ENCODE measurements around the gene PODN.

The PODN gene

GRCh38 chr1:53112271-53112774, 50.3 kb downstream of the PODN start:
- H3K4me3 ChIP-seq (replicated peaks; ENCODE audit: low read depth, low read length) = no peak overlapping the region
- no peak for DNase-seq (ENCODE audit: extremely low read depth, low read depth)
- no peak for TF ChIP-seq CTCF (IDR thresholded peaks at IDR 0.05; ENCODE audit: low read depth, low read length, missing control alignments)

- no peak for DNase-seq (ENCODE audit: extremely low read depth, low read depth)
- H3K4me3 ChIP-seq (replicated peaks; ENCODE audit: low read depth, low read length) = no peak overlapping the region
- no peak for TF ChIP-seq CTCF (IDR thresholded peaks at IDR 0.05; ENCODE audit: low read depth, low read length, missing control alignments)
Measured at GRCh38 chr1:53112861-53113260, 50.8 kb downstream of the PODN start.

GRCh38 chr1:53114090-53114489, 52.1 kb downstream of the PODN start:
- no peak overlapping the region for H3K4me3 ChIP-seq (replicated peaks; ENCODE audit: low read depth, low read length)
- no peak for DNase-seq (ENCODE audit: extremely low read depth, low read depth)
- TF ChIP-seq CTCF (IDR thresholded peaks at IDR 0.05; ENCODE audit: low read depth, low read length, missing control alignments) = no peak

GRCh38 chr1:53114581-53115400, 52.8 kb downstream of the PODN start:
- no peak for DNase-seq (ENCODE audit: extremely low read depth, low read depth)
- no peak overlapping the region for H3K4me3 ChIP-seq (replicated peaks; ENCODE audit: low read depth, low read length)

GRCh38 chr1:53115403-53116306, 53.6 kb downstream of the PODN start:
- no peak for DNase-seq (ENCODE audit: extremely low read depth, low read depth)
- H3K4me3 ChIP-seq (replicated peaks; ENCODE audit: low read depth, low read length) = no peak overlapping the region
- TF ChIP-seq CTCF (IDR thresholded peaks at IDR 0.05; ENCODE audit: low read depth, low read length, missing control alignments) = no peak

More at GRCh38 chr1:53114581-53115400, 52.8 kb downstream of the PODN start:
- no peak for TF ChIP-seq CTCF (IDR thresholded peaks at IDR 0.05; ENCODE audit: low read depth, low read length, missing control alignments)

- no peak overlapping the region for H3K4me3 ChIP-seq (replicated peaks; ENCODE audit: low read depth, low read length)
- no peak for TF ChIP-seq CTCF (IDR thresholded peaks at IDR 0.05; ENCODE audit: low read depth, low read length, missing control alignments)
- DNase-seq (ENCODE audit: extremely low read depth, low read depth) = no peak
Measured at GRCh38 chr1:53116307-53116810, 54.3 kb downstream of the PODN start.
